ENCODE results near the gene SUMO2.
"Not testable (repeated sequence)": the region's sequence is repeated elsewhere in the genome, so short reads cannot be mapped to it uniquely, and the experiment has no call there.

SUMO2 gene

GRCh38 chr17:75144816-75145512 is 37.8 kb downstream of the SUMO2 start:
- no peak for DNase-seq (ENCODE audit: low read depth)

- no peak for DNase-seq (ENCODE audit: low read depth)
Measured at GRCh38 chr17:75142236-75142971, 40.4 kb downstream of the SUMO2 start.

- no peak for DNase-seq (ENCODE audit: low read depth)
Measured at GRCh38 chr17:75138519-75138918, 44.2 kb downstream of the SUMO2 start.

- DNase-seq (ENCODE audit: low read depth) = not testable (repeated sequence)
Measured at GRCh38 chr17:75137762-75138161, 45.0 kb downstream of the SUMO2 start.

- DNase-seq (ENCODE audit: low read depth) = no peak
Measured at GRCh38 chr17:75135946-75136345, 46.8 kb downstream of the SUMO2 start.

GRCh38 chr17:75135452-75135851 is 47.3 kb downstream of the SUMO2 start:
- no peak for DNase-seq (ENCODE audit: low read depth)

GRCh38 chr17:75133607-75134347 is 49.0 kb downstream of the SUMO2 start:
- not testable (repeated sequence) for DNase-seq (ENCODE audit: low read depth)

- DNase-seq (ENCODE audit: low read depth) = no peak
Measured at GRCh38 chr17:75133001-75133400, 49.8 kb downstream of the SUMO2 start.

GRCh38 chr17:75132018-75133000 is 50.5 kb downstream of the SUMO2 start:
- not testable (repeated sequence) for DNase-seq (ENCODE audit: low read depth)

GRCh38 chr17:75131278-75132017 is 51.3 kb downstream of the SUMO2 start, which contains the start of gene NT5C:
NT5C (minus strand) TSS chr17:75131742; CDS start chr17:75131707, 35 bp downstream.
- peak; percentile 82 for DNase-seq (ENCODE audit: low read depth)

GRCh38 chr17:75130632-75131277 is 52.0 kb downstream of the SUMO2 start:
- no peak for DNase-seq (ENCODE audit: low read depth)

GRCh38 chr17:75130059-75130631 is 52.6 kb downstream of the SUMO2 start:
- no peak for DNase-seq (ENCODE audit: low read depth)

- no peak for DNase-seq (ENCODE audit: low read depth)
Measured at GRCh38 chr17:75129576-75129975, 53.2 kb downstream of the SUMO2 start.

- no peak for DNase-seq (ENCODE audit: low read depth)
Measured at GRCh38 chr17:75128694-75129505, 53.9 kb downstream of the SUMO2 start.

- DNase-seq (ENCODE audit: low read depth) = not testable (repeated sequence)
Measured at GRCh38 chr17:75127936-75128335, 54.8 kb downstream of the SUMO2 start.

- DNase-seq (ENCODE audit: low read depth) = no peak
Measured at GRCh38 chr17:75126954-75127353, 55.8 kb downstream of the SUMO2 start.

- no peak for DNase-seq (ENCODE audit: low read depth)
Measured at GRCh38 chr17:75125984-75126383, 56.8 kb downstream of the SUMO2 start.

GRCh38 chr17:75124819-75125162 is 58.0 kb downstream of the SUMO2 start:
- no peak for DNase-seq (ENCODE audit: low read depth)
